DND-41 (cell line): Measurements from ENCODE around the gene ANAPC4.

Source experiments
- ATAC-seq: fragments of 200-7000 bp; cut with Tn5 transposase; 3 replicates; pipeline ENCODE4 v1.9.1; 2021; ENCODE audit warnings: low read depth; ENCODE audit not compliant: insufficient read depth
- DNase-seq: peaks from one replicate; pipeline ENCODE4 v3.0.0-alpha.2; 2020
- H2AFZ ChIP-seq: 2 replicates; pipeline ENCODE4 v1.6.0; 2012; ENCODE audit warnings: low read depth, low read length
- H3K27ac ChIP-seq: 2 replicates; pipeline ENCODE4 v1.5.1; 2012; ENCODE audit warnings: low read length, inconsistent platforms
- H3K27me3 ChIP-seq: fragments of 200-600 bp; sonication (generic); 2 replicates; pipeline ENCODE4 v1.6.0; 2012; ENCODE audit warnings: low read length, mild to moderate bottlenecking, inconsistent platforms; ENCODE audit not compliant: insufficient read depth, poor library complexity
- H3K36me3 ChIP-seq: 2 replicates; pipeline ENCODE4 v1.5.1; 2012; ENCODE audit warnings: low read length, inconsistent platforms; ENCODE audit not compliant: insufficient read depth
- H3K4me1 ChIP-seq: 2 replicates; pipeline ENCODE4 v1.5.1; 2012; ENCODE audit warnings: mild to moderate bottlenecking, low read length; ENCODE audit not compliant: insufficient read depth
- H3K4me2 ChIP-seq: 2 replicates; pipeline ENCODE4 v1.6.0; 2012; ENCODE audit warnings: mild to moderate bottlenecking, moderate library complexity, low read length, inconsistent platforms; ENCODE audit not compliant: insufficient read depth
- H3K4me3 ChIP-seq, 2 experiments: fragments of 200-600 bp in 1 of 2; shearing (Covaris generic) in 1 of 2; 2 replicates each; pipeline ENCODE4 v1.5.1; 2012 to 2016; ENCODE audit warnings: inconsistent platforms in 2 of 2, low read length in 2 of 2, mild to moderate bottlenecking in 2 of 2, low read depth in 1 of 2, moderate library complexity in 1 of 2
- H3K79me2 ChIP-seq: 2 replicates; pipeline ENCODE4 v1.6.0; 2012; ENCODE audit warnings: low read length, inconsistent platforms; ENCODE audit not compliant: insufficient read depth
- H3K9ac ChIP-seq: 2 replicates; pipeline ENCODE4 v1.6.0; 2012; ENCODE audit warnings: low read depth, mild to moderate bottlenecking, inconsistent platforms, low read length, moderate library complexity
- H3K9me3 ChIP-seq: 2 replicates; pipeline ENCODE4 v1.5.1; 2012; ENCODE audit warnings: low read length, moderate library complexity, mild to moderate bottlenecking, inconsistent platforms; ENCODE audit not compliant: insufficient read depth, severe bottlenecking
- H4K20me1 ChIP-seq: 2 replicates; pipeline ENCODE4 v1.6.0; 2012; ENCODE audit warnings: low read length; ENCODE audit not compliant: insufficient read depth
- EZH2 ChIP-seq: IDR thresholded peaks from 3 replicates; pipeline ENCODE4 v1.6.1; 2012; ENCODE audit warnings: borderline replicate concordance, low read depth, mild to moderate bottlenecking, moderate library complexity, low read length, inconsistent platforms; ENCODE audit not compliant: severe bottlenecking
- TF ChIP-seq, protein P1 (sequence below): IDR thresholded peaks from 2 replicates; pipeline ENCODE4 v1.5.1; 2012; ENCODE audit warnings: borderline replicate concordance, low read length, moderate library complexity, mild to moderate bottlenecking; ENCODE audit not compliant: poor library complexity, severe bottlenecking; ENCODE audit errors: extremely low read depth

Gene ANAPC4

DNA sequence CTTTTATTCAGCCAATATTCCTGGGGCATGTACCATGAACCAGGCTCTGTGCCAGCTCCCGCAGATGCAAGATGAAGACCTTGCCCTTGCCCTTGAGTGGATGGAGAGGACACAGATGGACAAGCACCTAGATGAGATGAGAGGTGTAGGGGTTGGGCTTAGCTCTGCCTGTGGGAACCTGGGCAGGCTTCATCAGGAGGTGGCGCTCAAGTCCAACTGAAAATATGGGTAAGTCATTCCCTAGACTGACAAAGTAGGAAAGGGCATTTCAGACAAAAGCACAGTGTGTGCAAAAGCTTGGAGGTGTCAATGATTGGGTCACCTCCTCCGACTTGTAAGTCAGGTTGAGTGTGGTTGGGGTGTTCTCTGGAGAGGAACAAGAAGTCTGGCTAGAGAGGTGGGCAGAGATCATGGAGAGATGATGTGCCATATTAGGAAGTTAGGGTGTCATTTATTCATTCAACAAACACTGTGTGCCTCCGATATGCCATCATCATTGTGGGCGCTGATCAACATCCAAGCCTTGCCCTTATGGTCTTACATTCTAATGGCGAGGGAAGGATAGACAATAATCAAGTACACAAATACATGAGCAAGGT, 64.6 kb downstream of the ANAPC4 start:
- Histone ChIP-seq H3K9me3 (no peaks in the 10 kb centered on the region), H3K27ac (no peak overlapping the region), H3K4me3 (no peak overlapping the region), H3K27me3 (no peaks in the 10 kb centered on the region), H4K20me1 (no peaks in the 10 kb centered on the region), H3K4me1 (no peaks in the 10 kb centered on the region), H3K79me2 (no peaks in the 10 kb centered on the region), H3K4me2 (no peak overlapping the region), H2AFZ (no peak overlapping the region), H3K9ac (no peak overlapping the region), H3K36me3 (no peaks in the 10 kb centered on the region)
- ATAC-seq (peak; percentile 62; the same call in 1 of the 3 replicates), DNase-seq (peak; percentile 18)
- TF ChIP-seq, protein P1, sequence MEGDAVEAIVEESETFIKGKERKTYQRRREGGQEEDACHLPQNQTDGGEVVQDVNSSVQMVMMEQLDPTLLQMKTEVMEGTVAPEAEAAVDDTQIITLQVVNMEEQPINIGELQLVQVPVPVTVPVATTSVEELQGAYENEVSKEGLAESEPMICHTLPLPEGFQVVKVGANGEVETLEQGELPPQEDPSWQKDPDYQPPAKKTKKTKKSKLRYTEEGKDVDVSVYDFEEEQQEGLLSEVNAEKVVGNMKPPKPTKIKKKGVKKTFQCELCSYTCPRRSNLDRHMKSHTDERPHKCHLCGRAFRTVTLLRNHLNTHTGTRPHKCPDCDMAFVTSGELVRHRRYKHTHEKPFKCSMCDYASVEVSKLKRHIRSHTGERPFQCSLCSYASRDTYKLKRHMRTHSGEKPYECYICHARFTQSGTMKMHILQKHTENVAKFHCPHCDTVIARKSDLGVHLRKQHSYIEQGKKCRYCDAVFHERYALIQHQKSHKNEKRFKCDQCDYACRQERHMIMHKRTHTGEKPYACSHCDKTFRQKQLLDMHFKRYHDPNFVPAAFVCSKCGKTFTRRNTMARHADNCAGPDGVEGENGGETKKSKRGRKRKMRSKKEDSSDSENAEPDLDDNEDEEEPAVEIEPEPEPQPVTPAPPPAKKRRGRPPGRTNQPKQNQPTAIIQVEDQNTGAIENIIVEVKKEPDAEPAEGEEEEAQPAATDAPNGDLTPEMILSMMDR: peak; percentile 59
- no peak for TF ChIP-seq EZH2

DNA sequence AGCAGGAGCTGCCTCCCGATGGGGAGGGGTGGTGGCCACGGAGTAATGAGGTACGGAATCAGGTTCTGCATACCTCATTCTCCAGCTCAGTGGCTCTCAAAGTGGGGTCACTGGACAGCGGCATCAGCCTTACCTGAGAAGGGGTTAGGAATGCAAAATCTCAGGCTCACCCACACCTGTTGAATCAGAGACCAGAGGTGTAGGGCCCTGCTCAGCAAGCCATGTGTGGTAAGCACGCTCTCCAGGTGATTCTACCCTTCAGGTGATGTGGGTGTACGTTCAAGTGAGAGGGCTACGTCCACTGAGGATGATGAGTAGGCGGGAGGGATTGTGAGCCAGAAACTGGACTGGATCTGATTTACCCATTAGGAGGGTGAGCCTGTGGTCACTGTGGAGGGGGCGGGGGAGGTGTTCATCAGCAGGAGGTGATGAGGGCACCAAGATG, 65.8 kb downstream of the ANAPC4 start:
- Histone ChIP-seq H3K4me1 (no peaks in the 10 kb centered on the region), H3K36me3 (no peaks in the 10 kb centered on the region), H2AFZ (no peak overlapping the region), H3K4me2 (no peak overlapping the region), H3K9me3 (no peaks in the 10 kb centered on the region), H3K27ac (no peak overlapping the region), H4K20me1 (no peaks in the 10 kb centered on the region), H3K9ac (no peak overlapping the region), H3K79me2 (no peaks in the 10 kb centered on the region), H3K4me3 (no peak overlapping the region), H3K27me3 (no peaks in the 10 kb centered on the region)
- TF ChIP-seq EZH2: no peak
- TF ChIP-seq, protein P1: no peak
- no peak for DNase-seq
- no peak for ATAC-seq

DNA sequence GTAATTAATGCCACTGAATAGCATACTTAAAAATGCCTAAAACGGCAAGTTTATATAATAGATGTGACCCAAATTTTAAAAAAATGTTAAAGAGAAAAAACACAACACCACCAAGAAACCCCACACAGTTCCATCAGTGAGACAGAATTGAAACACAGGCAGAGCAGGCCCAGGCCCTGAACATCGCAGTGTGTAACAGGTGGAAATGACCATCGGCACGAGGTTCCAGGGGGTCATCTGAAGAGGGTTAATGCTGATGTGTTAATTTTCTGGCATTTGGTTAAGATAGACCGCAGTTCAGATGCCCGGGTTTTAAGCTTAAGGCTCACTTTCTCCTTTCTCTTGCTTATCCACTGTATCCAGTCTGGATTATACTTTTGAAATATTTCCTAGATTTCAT, 66.8 kb downstream of the ANAPC4 start:
- Histone ChIP-seq H3K27ac (no peak overlapping the region), H3K79me2 (no peaks in the 10 kb centered on the region), H3K4me1 (no peaks in the 10 kb centered on the region), H3K4me3 (no peak overlapping the region), H3K9me3 (no peaks in the 10 kb centered on the region), H3K36me3 (no peaks in the 10 kb centered on the region), H3K4me2 (no peak overlapping the region), H2AFZ (no peak overlapping the region), H4K20me1 (no peaks in the 10 kb centered on the region), H3K9ac (no peak overlapping the region), H3K27me3 (no peaks in the 10 kb centered on the region)
- no peak for ATAC-seq
- TF ChIP-seq EZH2: no peak
- TF ChIP-seq, protein P1: no peak
- no peak for DNase-seq

- DNase-seq (no peak), ATAC-seq (no peak)
- no peak for TF ChIP-seq EZH2
- TF ChIP-seq, protein P1: no peak
- Histone ChIP-seq H3K27me3 (no peaks in the 10 kb centered on the region), H3K79me2 (no peaks in the 10 kb centered on the region), H2AFZ (no peak overlapping the region), H3K4me3 (no peak overlapping the region), H3K9ac (no peak overlapping the region), H3K36me3 (no peaks in the 10 kb centered on the region), H3K27ac (no peak overlapping the region), H3K9me3 (no peaks in the 10 kb centered on the region), H3K4me2 (no peak overlapping the region), H3K4me1 (no peaks in the 10 kb centered on the region), H4K20me1 (no peaks in the 10 kb centered on the region)
Measured at GRCh38 chr4:25446611-25447010, 69.5 kb downstream of the ANAPC4 start.
